HG03064 (cell line): ENCODE results near the gene EPM2A.

Experiments
- ATAC-seq: cut with Tn5 transposase; IDR thresholded peaks from one replicate; pipeline ENCODE4 v1.9.1; 2021; ENCODE audit warnings: low read depth; ENCODE audit not compliant: unreplicated experiment

EPM2A gene

DNA sequence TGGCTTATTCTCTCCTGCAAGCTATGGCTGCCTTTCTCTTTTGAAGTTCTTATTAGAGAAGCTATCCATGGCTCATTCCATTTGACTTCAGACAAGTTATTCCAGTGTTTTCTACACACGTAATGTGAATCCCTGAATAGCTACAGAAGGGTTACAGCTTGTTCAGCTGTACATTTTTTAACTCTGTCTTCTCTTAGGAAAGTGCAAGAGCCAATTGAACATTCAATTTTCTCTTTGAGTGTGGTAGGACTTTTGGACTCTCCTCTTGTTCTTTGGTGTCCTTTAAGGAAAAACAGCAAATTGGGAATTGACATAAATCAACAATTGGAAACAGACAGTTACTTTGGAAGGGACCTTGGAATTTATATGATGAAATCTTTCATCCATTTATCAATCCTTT lies 125.8 kb downstream of the EPM2A start:
- no peak for ATAC-seq

DNA sequence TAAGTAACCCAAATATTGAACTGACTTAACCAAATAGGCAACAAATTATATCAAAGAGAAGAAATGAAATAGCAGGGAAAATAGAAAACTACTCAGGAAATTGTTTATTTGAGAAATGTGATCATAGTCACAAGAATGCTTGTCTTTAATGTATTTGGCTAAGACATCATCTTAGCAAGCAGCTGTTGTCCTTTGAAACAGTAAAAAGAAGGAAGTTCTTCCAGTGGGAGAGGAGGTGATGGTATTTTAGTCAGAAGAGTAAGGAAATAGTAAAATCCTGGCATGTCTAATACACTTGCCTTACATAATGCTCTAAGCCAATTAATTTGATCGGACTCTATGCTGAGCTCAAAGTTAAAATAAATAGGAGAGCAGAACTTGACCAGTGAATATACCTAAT lies 126.5 kb downstream of the EPM2A start:
- ATAC-seq: no peak

DNA sequence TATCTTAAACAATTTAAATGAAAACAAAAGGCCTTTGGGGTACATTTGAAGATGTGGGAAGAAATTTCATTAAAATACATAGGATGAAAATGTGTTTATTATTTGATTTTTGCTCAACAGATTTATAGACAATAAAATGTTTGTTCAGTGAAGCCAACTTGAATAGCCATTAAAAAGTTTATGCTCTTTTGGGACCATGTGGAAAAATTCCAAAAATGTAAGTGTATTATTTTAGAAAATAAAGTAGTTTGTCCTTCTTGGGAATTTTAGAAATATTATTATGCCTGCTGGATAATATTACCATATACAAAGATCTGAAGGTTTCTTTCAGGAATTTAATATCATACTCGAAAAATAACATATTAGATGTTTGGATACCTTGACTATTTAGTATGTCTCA lies 131.3 kb downstream of the EPM2A start:
- ATAC-seq: no peak

DNA sequence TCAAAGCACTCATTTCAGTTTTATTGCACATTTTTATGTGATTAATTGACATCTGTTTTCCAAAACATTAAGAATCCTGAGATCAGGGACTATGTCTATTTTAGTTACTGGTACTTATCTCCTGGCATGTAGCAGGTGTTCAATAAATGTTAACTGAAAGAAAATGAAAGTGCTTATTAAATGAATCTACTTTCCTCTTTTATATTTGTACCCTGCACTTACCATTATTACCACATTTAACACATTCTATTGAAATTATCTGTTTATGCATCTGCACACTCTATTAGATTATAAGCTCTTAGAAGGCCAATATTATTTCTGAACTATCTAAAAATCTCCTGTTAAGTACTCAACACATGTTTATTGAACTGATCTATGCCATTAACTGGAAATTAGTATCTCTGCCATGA lies 131.9 kb downstream of the EPM2A start:
- no peak for ATAC-seq

DNA sequence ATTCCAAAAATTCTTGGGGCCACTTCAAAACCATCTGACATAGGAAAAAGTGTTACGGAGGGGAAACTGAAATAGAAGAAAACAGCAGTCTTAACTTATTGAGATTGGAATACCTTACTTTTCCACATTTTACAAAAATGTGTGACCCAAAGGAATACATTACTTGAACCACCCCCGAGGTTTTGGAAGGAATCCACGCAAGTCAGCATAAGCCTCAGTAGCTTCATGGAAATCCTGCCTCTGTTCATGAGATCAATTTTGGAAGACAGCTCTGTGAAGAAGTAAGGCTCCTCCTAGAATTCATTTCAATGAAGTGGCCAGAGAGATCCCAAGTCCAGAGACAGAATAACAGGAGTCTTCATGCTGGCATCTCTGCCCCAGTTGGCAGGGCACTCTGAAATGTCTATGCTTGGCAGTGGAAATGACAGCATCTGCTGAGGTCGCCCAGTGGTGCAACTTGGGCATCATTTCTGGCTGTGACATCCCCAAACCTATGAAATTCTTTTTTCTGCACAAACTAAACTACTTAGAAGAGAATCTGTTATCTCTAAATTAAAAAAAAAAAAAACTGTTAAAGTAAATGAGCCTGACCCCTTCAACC lies 132.5 kb downstream of the EPM2A start:
- no peak for ATAC-seq

DNA sequence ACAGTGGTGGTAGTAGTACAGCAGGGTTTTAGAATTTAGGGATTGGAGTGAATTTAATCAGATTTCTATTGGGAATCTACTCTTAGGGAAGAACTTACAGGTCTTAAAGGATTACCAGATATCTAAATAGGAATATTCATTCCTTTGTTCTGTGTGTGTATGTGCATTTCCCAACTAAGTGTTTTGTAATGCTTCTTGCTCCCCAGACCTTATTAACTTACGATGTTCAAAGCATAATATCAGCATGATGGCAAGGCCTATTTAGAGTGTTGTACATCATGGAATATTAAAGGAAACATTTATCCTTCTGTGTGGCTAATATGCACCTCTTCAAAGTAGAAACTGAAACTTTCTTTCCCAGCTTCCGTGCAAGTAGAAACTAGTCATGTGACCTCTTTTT lies 133.9 kb downstream of the EPM2A start:
- ATAC-seq: no peak

DNA sequence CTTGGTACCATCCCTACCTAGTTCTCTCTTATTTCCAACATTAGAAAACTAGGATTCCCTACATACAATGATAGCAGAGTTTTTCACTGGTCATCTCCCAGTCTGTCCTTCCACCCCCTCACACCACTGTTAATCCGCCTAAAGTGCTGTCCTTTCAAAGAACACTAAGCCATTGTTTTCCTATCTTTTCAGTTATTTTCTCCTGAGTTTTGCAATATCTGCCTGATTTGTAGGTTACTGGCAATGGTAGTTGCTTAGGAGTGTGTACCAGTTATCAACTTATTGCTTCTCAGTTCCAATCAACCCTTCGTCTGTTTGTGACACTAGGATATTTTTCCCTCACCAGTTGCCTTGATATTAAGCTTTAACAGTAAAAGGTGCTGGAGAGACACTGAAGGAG lies 135.0 kb downstream of the EPM2A start:
- ATAC-seq: no peak

DNA sequence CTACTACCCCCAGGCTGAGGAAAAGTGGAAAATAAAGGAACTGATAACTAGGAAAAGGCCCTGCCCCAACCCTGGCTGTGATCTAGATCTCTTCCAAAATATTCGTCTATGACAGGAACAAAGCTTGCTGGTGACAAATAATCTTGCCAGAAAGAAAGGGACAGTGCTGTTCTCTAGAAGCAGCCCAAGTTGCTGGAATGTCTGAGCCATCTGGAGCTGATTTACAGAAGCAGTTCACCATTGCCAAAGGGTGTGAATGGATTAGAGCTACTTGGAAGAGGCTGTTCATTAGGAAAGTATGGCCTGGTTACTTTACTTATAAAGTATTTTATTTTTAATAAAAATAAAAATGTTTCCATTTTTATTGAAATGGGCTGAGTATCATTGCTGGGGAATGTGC lies 146.3 kb downstream of the EPM2A start:
- no peak for ATAC-seq

DNA sequence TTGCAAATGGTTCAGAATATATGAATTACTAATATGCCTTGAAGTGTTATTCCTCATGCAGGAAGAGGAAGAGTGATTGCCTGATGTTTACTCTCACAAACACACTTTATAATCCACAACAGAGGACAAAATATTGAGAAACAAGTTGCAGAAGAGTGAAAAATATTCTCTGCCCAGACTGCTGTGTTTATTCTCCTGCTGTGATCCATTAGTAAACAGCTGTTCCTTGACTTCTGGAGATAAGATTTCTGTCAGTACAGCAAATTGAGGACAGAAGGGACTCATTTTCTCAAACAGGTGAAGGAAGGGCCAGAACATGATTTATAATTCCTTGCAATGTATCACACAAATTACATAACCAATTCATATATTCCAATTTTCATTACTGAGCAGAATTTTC lies 148.0 kb downstream of the EPM2A start:
- ATAC-seq: no peak

DNA sequence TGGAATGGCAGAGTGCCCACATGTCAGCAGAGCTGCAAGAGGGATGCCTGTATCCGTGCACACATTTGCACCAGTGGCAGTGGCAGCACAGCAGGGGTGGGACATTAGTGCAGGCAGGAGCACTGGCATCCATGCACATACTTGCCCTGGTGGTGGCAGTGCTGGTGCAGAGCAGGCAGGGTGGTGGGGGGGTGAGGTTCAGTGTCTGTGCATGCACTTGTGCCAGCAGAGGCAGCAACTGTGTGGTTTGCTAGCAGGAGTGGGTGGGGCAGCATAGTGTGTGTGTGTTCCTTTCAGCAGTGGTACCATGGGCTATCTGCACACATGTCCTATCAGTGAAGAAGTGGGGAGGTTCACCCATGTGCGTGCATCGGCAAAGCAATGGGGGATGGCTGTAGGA lies 151.6 kb downstream of the EPM2A start:
- ATAC-seq: no peak
